Pancreas (tissue), 10 donors: ENCODE data around the gene SEZ6. TPM values are rescaled to one million over a fixed set of nuclear protein-coding genes. Genes with fewer than 3 reads are reported as not detected.

Source experiments
- ATAC-seq, 4 donors: fragments of 200-7000 bp; cut with Tn5 transposase; one replicate each; pipeline versions ENCODE4 v1.8.0 to v1.9.1; 2020; ENCODE audit warnings: mild to moderate bottlenecking in 4 of 4, moderate library complexity in 4 of 4
- DNase-seq, 6 donors: peaks; one replicate each; pipeline ENCODE4 v3.0.0-alpha.2; 2020
- FAIRE-seq: peaks from 2 replicates; lab custom pipeline; 2012; peaks lifted over from hg19 to GRCh38; lab: Jason Lieb, UNC
- H3K27ac ChIP-seq, 4 donors: fragments of 200-600 bp; sonication (generic); 1 replicate in 3 of 4; 2 replicates in 1 of 4; pipeline versions ENCODE4 v1.5.0 to v1.8.0; 2020
- H3K27me3 ChIP-seq, 4 donors: fragments of 200-600 bp; one replicate each; pipeline ENCODE4 v1.8.0; 2021
- H3K36me3 ChIP-seq, 3 donors: fragments of 200-600 bp; sonication (generic) in 1 of 3; one replicate each; pipeline versions ENCODE4 v1.5.0 to v1.8.0; 2020 to 2021
- H3K4me1 ChIP-seq, 3 donors: fragments of 200-600 bp; one replicate each; pipeline ENCODE4 v1.8.0; 2021
- H3K4me3 ChIP-seq, 4 donors: fragments of 200-600 bp; sonication (generic) in 2 of 4; one replicate each; pipeline versions ENCODE4 v1.5.0 to v1.8.0; 2020 to 2021
- H3K9me3 ChIP-seq, 4 donors: fragments of 200-600 bp; one replicate each; pipeline ENCODE4 v1.8.0; 2021
- WGBS, 2 donors: extraction: QIAGEN DNeasy Blood & Tissue Kit; methylation state at CpG; one replicate each; pipeline ENCODE4 v1.1.7; 2013; 5-methylcytosine and 5-hydroxymethylcytosine counted together
- intact Hi-C, 3 donors: fragments of 100-400 bp; cut with DNase I; formaldehyde crosslinking; loops; one replicate each; pipeline versions ENCODE4 v1.11.1 to v1.14.2; 2022
- polyA plus RNA-seq, 2 donors: library from polyadenylated mRNA; stranded (reverse); fragments of 200-250 nt; gene quantifications; one replicate each; pipeline ENCODE4 v1.2.3, GENCODE V29; 2013
- total RNA-seq, 6 donors: library from RNA; stranded (reverse); fragmentation: NEBNext Ultra II Directional in 4 of 6; extraction: Animal tissue kit (Norgen Biotek cat#: 25700) in 4 of 6; gene quantifications; one replicate each; pipeline versions ENCODE4 v1.2.1 to v1.2.4, GENCODE V29; 2021 to 2023
- TF ChIP-seq, protein P1 (sequence below), 4 donors: fragments of 200-600 bp; sonication (generic) in 3 of 4; IDR thresholded peaks; one replicate each; pipeline versions ENCODE4 v1.5.0 to v1.8.0; 2021; ENCODE audit warnings: antibody characterized with exemption in 4 of 4
- donor health status: healthy with polysubstance abuse.
- donor health status: DM: no; HTN: no; CAD: no; lungs with moderate emphysema.
- donor health status: DM: no; HTN: no; CAD: no.
- donor health status: control.
- donor health status: control.
- donor health status: Bipolar disorder and iron deficiency.
- donor health status: DM: yes; HTN: yes; CAD: no.
- donor health status: DM: no; HTN: no; CAD: no.
- donor health status: DM: no; HTN: no; CAD: no.
- donor health status: DM: yes; HTN: yes; CAD: no.

Gene SEZ6
- total and polyA plus RNA-seq, 8 donors = 0.13 to 5.0 (median 0.64) TPM

DNA sequence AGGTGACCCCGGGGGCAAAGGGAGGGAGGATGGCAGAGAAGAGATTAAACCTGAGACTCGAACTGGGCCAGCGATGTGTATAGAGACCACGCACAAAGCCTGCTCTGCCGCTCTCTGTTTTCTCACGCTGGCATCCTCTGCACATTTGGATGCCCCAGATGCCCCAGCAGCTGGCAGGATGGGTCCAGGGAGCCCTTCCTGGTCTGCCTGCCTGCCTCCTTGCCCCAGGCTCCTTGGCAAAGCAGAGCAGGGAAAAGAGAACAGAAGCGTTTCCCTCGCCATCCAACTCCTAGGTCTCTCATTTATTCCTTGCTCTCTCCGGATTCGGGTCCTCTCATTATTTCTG lies 31.9 kb upstream of the SEZ6 start:
- ATAC-seq (no peak), DNase-seq (no peak), FAIRE-seq (no peak)
- Histone ChIP-seq H3K36me3 (no peaks in the 10 kb centered on the region), H3K27ac (no peak overlapping the region), H3K4me3 (no peak overlapping the region), H3K4me1 (peaks cover 0 to 2% (median under 1%) of the 10 kb centered on the region in 3 donors), H3K9me3 (no peaks in the 10 kb centered on the region), H3K27me3 (no peaks in the 10 kb centered on the region)
- TF ChIP-seq, protein P1, sequence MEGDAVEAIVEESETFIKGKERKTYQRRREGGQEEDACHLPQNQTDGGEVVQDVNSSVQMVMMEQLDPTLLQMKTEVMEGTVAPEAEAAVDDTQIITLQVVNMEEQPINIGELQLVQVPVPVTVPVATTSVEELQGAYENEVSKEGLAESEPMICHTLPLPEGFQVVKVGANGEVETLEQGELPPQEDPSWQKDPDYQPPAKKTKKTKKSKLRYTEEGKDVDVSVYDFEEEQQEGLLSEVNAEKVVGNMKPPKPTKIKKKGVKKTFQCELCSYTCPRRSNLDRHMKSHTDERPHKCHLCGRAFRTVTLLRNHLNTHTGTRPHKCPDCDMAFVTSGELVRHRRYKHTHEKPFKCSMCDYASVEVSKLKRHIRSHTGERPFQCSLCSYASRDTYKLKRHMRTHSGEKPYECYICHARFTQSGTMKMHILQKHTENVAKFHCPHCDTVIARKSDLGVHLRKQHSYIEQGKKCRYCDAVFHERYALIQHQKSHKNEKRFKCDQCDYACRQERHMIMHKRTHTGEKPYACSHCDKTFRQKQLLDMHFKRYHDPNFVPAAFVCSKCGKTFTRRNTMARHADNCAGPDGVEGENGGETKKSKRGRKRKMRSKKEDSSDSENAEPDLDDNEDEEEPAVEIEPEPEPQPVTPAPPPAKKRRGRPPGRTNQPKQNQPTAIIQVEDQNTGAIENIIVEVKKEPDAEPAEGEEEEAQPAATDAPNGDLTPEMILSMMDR (IDR thresholded peaks at IDR 0.05) = no peak
- 64 to 67% methylated on average over 10 of the region's 10 CpGs for WGBS, 2 donors
- intact Hi-C loops = no loop called here

- ATAC-seq = no peak
- Histone ChIP-seq H3K27ac (no peak overlapping the region), H3K4me1 (no peaks in the 10 kb centered on the region), H3K9me3 (no peaks in the 10 kb centered on the region), H3K4me3 (no peak overlapping the region), H3K27me3 (no peaks in the 10 kb centered on the region), H3K36me3 (no peaks in the 10 kb centered on the region)
- no peak for DNase-seq
- WGBS, 2 donors = 64 to 75% methylated on average over 5 of the region's 5 CpGs
- no peak for FAIRE-seq
- intact Hi-C loops = no loop called here
- TF ChIP-seq, protein P1 (IDR thresholded peaks at IDR 0.05) = no peak
These were observed 30.8 kb upstream of the SEZ6 start for GRCh38 chr17:29036584-29036983.

GRCh38 chr17:29034510-29034909 lies 28.7 kb upstream of the SEZ6 start:
- 62 to 63% methylated on average over 1 of the region's 1 CpG for WGBS, 2 donors
- no peaks in the 10 kb centered on the region for H3K27me3 ChIP-seq
- ATAC-seq (no peak), FAIRE-seq (no peak), DNase-seq (no peak)
- no peak overlapping the region for H3K27ac ChIP-seq
- no peaks in the 10 kb centered on the region for H3K9me3 ChIP-seq
- intact Hi-C loops = no loop called here
- H3K4me1 ChIP-seq = no peaks in the 10 kb centered on the region
- H3K4me3 ChIP-seq = no peak overlapping the region
- TF ChIP-seq, protein P1 (IDR thresholded peaks at IDR 0.05) = no peak
- no peaks in the 10 kb centered on the region for H3K36me3 ChIP-seq

DNA sequence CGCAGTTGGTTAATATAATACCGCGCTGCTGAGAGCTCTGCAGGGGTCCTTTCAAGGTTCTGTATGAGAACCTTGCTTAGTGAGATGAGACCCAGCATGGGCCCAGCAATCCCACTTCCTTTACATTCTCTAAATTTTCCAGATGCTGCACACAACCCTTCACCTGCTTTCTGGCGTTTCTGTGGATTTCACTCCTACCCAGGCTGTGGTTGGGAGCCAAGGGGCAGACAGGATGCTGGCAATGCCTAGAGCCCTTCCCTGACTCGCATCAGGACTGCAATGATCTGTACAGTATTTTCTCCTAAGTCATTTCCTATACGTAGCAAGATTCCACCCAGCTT lies 27.0 kb upstream of the SEZ6 start:
- no peaks in the 10 kb centered on the region for H3K27me3 ChIP-seq
- 30 to 46% methylated on average over 6 of the region's 6 CpGs for WGBS, 2 donors
- no peak overlapping the region for H3K4me3 ChIP-seq
- TF ChIP-seq, protein P1 (IDR thresholded peaks at IDR 0.05) = no peak
- H3K4me1 ChIP-seq = no peaks in the 10 kb centered on the region
- intact Hi-C loops = no loop called here
- DNase-seq (no peak), ATAC-seq (no peak), FAIRE-seq (no peak)
- no peaks in the 10 kb centered on the region for H3K9me3 ChIP-seq
- H3K36me3 ChIP-seq = no peaks in the 10 kb centered on the region
- H3K27ac ChIP-seq = no peak overlapping the region

GRCh38 chr17:29032013-29032856 lies 26.4 kb upstream of the SEZ6 start:
- H3K27ac ChIP-seq = no peak overlapping the region
- FAIRE-seq (no peak), DNase-seq (no peak), ATAC-seq (no peak)
- 31 to 37% methylated on average over 11 of the region's 11 CpGs for WGBS, 2 donors
- H3K36me3 ChIP-seq = no peaks in the 10 kb centered on the region
- intact Hi-C loops = no loop called here
- no peak overlapping the region for H3K4me3 ChIP-seq
- H3K4me1 ChIP-seq = no peaks in the 10 kb centered on the region
- TF ChIP-seq, protein P1 (IDR thresholded peaks at IDR 0.05) = no peak
- no peaks in the 10 kb centered on the region for H3K27me3 ChIP-seq
- no peaks in the 10 kb centered on the region for H3K9me3 ChIP-seq
